MM.1S (cell line): ENCODE data around the gene GPER1.
"Not testable (repeated sequence)": the region's sequence is repeated elsewhere in the genome, so short reads cannot be mapped to it uniquely, and the experiment has no call there.

Experiments used
- DNase-seq: peaks from one replicate; pipeline ENCODE4 v3.0.0-alpha.2; 2015
- H2AFZ ChIP-seq: fragments of 300-600 bp; sonication (generic); 2 replicates; pipeline ENCODE4 v1.6.0; 2016; ENCODE audit warnings: antibody characterized with exemption, low read length
- H3F3A ChIP-seq: fragments of 300-600 bp; sonication (generic); 2 replicates; pipeline ENCODE4 v1.6.1; 2016; ENCODE audit warnings: mild to moderate bottlenecking, antibody characterized with exemption, low read length, moderate library complexity, mixed read lengths; ENCODE audit not compliant: insufficient read depth
- H3K27ac ChIP-seq: fragments of 300-600 bp; sonication (generic); 2 replicates; pipeline ENCODE4 v1.5.1; 2016; ENCODE audit warnings: mild to moderate bottlenecking, low read length
- H3K27me3 ChIP-seq: fragments of 300-600 bp; sonication (generic); replicated peaks from 2 replicates; pipeline ENCODE4 v1.6.0; 2016; ENCODE audit warnings: low read length; ENCODE audit not compliant: insufficient read depth
- H3K36me3 ChIP-seq: fragments of 300-600 bp; sonication (generic); replicated peaks from 2 replicates; pipeline ENCODE4 v1.6.1; 2016; ENCODE audit warnings: mild to moderate bottlenecking, low read length, mixed read lengths; ENCODE audit not compliant: insufficient read depth
- H3K4me1 ChIP-seq: fragments of 300-600 bp; sonication (generic); 2 replicates; pipeline ENCODE4 v1.6.1; 2016; ENCODE audit warnings: low read length, mixed read lengths
- H3K4me2 ChIP-seq: fragments of 300-600 bp; sonication (generic); 2 replicates; pipeline ENCODE4 v1.6.0; 2016; ENCODE audit warnings: low read depth, low read length
- H3K4me3 ChIP-seq: fragments of 300-600 bp; sonication (generic); 2 replicates; pipeline ENCODE4 v1.5.1; 2016; ENCODE audit warnings: low read length, mixed read lengths
- H3K79me2 ChIP-seq: fragments of 300-600 bp; sonication (generic); 2 replicates; pipeline ENCODE4 v1.6.1; 2016; ENCODE audit warnings: mixed run types, low read length, mixed read lengths
- H3K9ac ChIP-seq: fragments of 300-600 bp; sonication (generic); 2 replicates; pipeline ENCODE4 v1.6.1; 2016; ENCODE audit warnings: low read length, mixed read lengths
- H3K9me2 ChIP-seq: fragments of 300-600 bp; sonication (generic); replicated peaks from 2 replicates; pipeline ENCODE4 v1.6.1; 2016; ENCODE audit warnings: mild to moderate bottlenecking, low read length, mixed read lengths; ENCODE audit not compliant: insufficient read depth
- H3K9me3 ChIP-seq: fragments of 300-600 bp; sonication (generic); replicated peaks from 2 replicates; pipeline ENCODE4 v1.6.1; 2016; ENCODE audit warnings: mild to moderate bottlenecking, low read length, mixed read lengths; ENCODE audit not compliant: insufficient read depth
- H4K20me1 ChIP-seq: fragments of 300-600 bp; sonication (generic); 2 replicates; pipeline ENCODE4 v1.6.1; 2016; ENCODE audit warnings: mild to moderate bottlenecking, low read length, moderate library complexity, mixed read lengths; ENCODE audit not compliant: insufficient read depth
- CTCF ChIP-seq: fragments of 300-600 bp; sonication (generic); IDR thresholded peaks from 2 replicates; pipeline ENCODE4 v1.5.1; 2016; ENCODE audit warnings: antibody characterized with exemption, low read length, mixed read lengths
- EZH2phosphoT487 ChIP-seq: fragments of 300-600 bp; sonication (generic); IDR thresholded peaks from 2 replicates; pipeline ENCODE4 v1.6.1; 2018; ENCODE audit warnings: antibody characterized with exemption, low read length

Gene GPER1

GRCh38 chr7:1114088-1114487, 26.2 kb downstream of the GPER1 start:
- Histone ChIP-seq H3K9me2 (no peaks in the 10 kb centered on the region), H3K4me3 (no peak overlapping the region), H3K9me3 (no peaks in the 10 kb centered on the region), H3K79me2 (peaks cover 3% of the 10 kb centered on the region; the same call in 1 of the 2 replicates), H3K27ac (no peak overlapping the region), H3K27me3 (no peaks in the 10 kb centered on the region), H3K9ac (no peak overlapping the region), H3F3A (no peaks in the 10 kb centered on the region), H3K36me3 (no peaks in the 10 kb centered on the region), H3K4me1 (no peaks in the 10 kb centered on the region), H4K20me1 (no peaks in the 10 kb centered on the region), H3K4me2 (no peak overlapping the region), H2AFZ (no peak overlapping the region)
- no peak for TF ChIP-seq CTCF
- no peak for DNase-seq

- Histone ChIP-seq H3K27ac (no peak overlapping the region), H3K9me2 (no peaks in the 10 kb centered on the region), H3K27me3 (no peaks in the 10 kb centered on the region), H3K36me3 (no peaks in the 10 kb centered on the region), H2AFZ (no peak overlapping the region), H3K9ac (no peak overlapping the region), H3K9me3 (no peaks in the 10 kb centered on the region), H4K20me1 (no peaks in the 10 kb centered on the region), H3F3A (no peaks in the 10 kb centered on the region), H3K79me2 (peaks cover 3% of the 10 kb centered on the region; the same call in 1 of the 2 replicates), H3K4me2 (no peak overlapping the region), H3K4me1 (no peaks in the 10 kb centered on the region), H3K4me3 (no peak overlapping the region)
- no peak for DNase-seq
- TF ChIP-seq EZH2phosphoT487 (no peak), CTCF (no peak)
Observed at GRCh38 chr7:1114505-1114904, 26.6 kb downstream of the GPER1 start.

GRCh38 chr7:1115171-1116045, 27.5 kb downstream of the GPER1 start:
- not testable (repeated sequence) for DNase-seq, H3K4me2 ChIP-seq, H3K9me2 ChIP-seq, H3K4me3 ChIP-seq, H3K27me3 ChIP-seq, H3K9ac ChIP-seq, H4K20me1 ChIP-seq, H3K4me1 ChIP-seq, H2AFZ ChIP-seq, H3K79me2 ChIP-seq, H3F3A ChIP-seq, H3K36me3 ChIP-seq, H3K27ac ChIP-seq, H3K9me3 ChIP-seq

- H3K4me1 ChIP-seq, H3K9ac ChIP-seq, H3K79me2 ChIP-seq, H3K9me3 ChIP-seq, H3K27me3 ChIP-seq, H3F3A ChIP-seq, DNase-seq, H2AFZ ChIP-seq, H3K4me2 ChIP-seq, H3K36me3 ChIP-seq, H4K20me1 ChIP-seq, H3K4me3 ChIP-seq, H3K27ac ChIP-seq, H3K9me2 ChIP-seq: not testable (repeated sequence)
Observed at GRCh38 chr7:1116383-1117008, 28.6 kb downstream of the GPER1 start.
